HEK293T (cell line): ENCODE results near the gene PRKRIP1.

Experiments
- CTCF ChIA-PET: fragments of 350-600 bp; formaldehyde crosslinking; extraction: SDS; loops from one replicate; lab custom pipeline; 2021; ENCODE audit warnings: antibody characterized with exemption, inconsistent platforms; lab: Yijun Ruan, JAX
- POLR2A ChIA-PET: fragments of 350-600 bp; formaldehyde crosslinking; extraction: SDS; loops from one replicate; lab custom pipeline; 2020; ENCODE audit warnings: antibody characterized with exemption, inconsistent platforms; lab: Yijun Ruan, JAX
- DNase-seq: peaks from one replicate; pipeline ENCODE4 v3.0.0; 2012; ENCODE audit warnings: mixed read lengths; ENCODE audit errors: extremely low spot score
- ARNT ChIP-seq: fragments of 450-650 bp; IDR thresholded peaks from 2 replicates; pipeline ENCODE4 v1.6.1; 2017; ENCODE audit warnings: mild to moderate bottlenecking
- BHLHE40 ChIP-seq: fragments of 450-650 bp; IDR thresholded peaks from 2 replicates; pipeline ENCODE4 v1.6.1; 2016; ENCODE audit warnings: mild to moderate bottlenecking, moderate library complexity, borderline replicate concordance
- CTBP1 ChIP-seq: fragments of 450-650 bp; IDR thresholded peaks from 2 replicates; pipeline ENCODE4 v1.6.1; 2016; ENCODE audit warnings: borderline replicate concordance
- ELF4 ChIP-seq: fragments of 450-650 bp; IDR thresholded peaks from 2 replicates; pipeline ENCODE4 v1.6.1; 2017; ENCODE audit warnings: antibody characterized with exemption
- FOXA1 ChIP-seq: fragments of 450-650 bp; IDR thresholded peaks from 2 replicates; pipeline ENCODE4 v1.6.1; 2016; ENCODE audit warnings: mild to moderate bottlenecking
- FOXK2 ChIP-seq: fragments of 450-650 bp; IDR thresholded peaks from 2 replicates; pipeline ENCODE4 v1.6.1; 2016; ENCODE audit warnings: mild to moderate bottlenecking
- FOXM1 ChIP-seq: fragments of 450-650 bp; IDR thresholded peaks from 2 replicates; pipeline ENCODE4 v1.6.1; 2017; ENCODE audit warnings: mild to moderate bottlenecking, borderline replicate concordance
- HDGF ChIP-seq: fragments of 450-650 bp; IDR thresholded peaks from 2 replicates; pipeline ENCODE4 v1.6.1; 2017; ENCODE audit warnings: antibody characterized with exemption, borderline replicate concordance
- L3MBTL2 ChIP-seq: fragments of 450-650 bp; conservative IDR thresholded peaks from 2 replicates; pipeline ENCODE4 v1.6.1; 2016; ENCODE audit warnings: mild to moderate bottlenecking
- LEF1 ChIP-seq: fragments of 450-650 bp; IDR thresholded peaks from 2 replicates; pipeline ENCODE4 v1.6.1; 2017; ENCODE audit warnings: mild to moderate bottlenecking, borderline replicate concordance
- NFRKB ChIP-seq: fragments of 450-650 bp; IDR thresholded peaks from 2 replicates; pipeline ENCODE4 v1.6.1; 2016; ENCODE audit warnings: mild to moderate bottlenecking, moderate library complexity
- SP1 ChIP-seq: fragments of 450-650 bp; IDR thresholded peaks from 2 replicates; pipeline ENCODE4 v1.6.1; 2017
- SUZ12 ChIP-seq: fragments of 450-650 bp; IDR thresholded peaks from 2 replicates; pipeline ENCODE4 v1.6.1; 2016; ENCODE audit warnings: mild to moderate bottlenecking
- TARDBP ChIP-seq: fragments of 450-650 bp; IDR thresholded peaks from 2 replicates; pipeline ENCODE4 v1.6.1; 2016
- ZNF384 ChIP-seq: fragments of 450-650 bp; IDR thresholded peaks from 2 replicates; pipeline ENCODE4 v1.6.1; 2016
- TF ChIP-seq, protein P1 (sequence below): fragments of 450-650 bp; IDR thresholded peaks from 2 replicates; pipeline ENCODE4 v1.6.1; 2016

The PRKRIP1 gene

DNA sequence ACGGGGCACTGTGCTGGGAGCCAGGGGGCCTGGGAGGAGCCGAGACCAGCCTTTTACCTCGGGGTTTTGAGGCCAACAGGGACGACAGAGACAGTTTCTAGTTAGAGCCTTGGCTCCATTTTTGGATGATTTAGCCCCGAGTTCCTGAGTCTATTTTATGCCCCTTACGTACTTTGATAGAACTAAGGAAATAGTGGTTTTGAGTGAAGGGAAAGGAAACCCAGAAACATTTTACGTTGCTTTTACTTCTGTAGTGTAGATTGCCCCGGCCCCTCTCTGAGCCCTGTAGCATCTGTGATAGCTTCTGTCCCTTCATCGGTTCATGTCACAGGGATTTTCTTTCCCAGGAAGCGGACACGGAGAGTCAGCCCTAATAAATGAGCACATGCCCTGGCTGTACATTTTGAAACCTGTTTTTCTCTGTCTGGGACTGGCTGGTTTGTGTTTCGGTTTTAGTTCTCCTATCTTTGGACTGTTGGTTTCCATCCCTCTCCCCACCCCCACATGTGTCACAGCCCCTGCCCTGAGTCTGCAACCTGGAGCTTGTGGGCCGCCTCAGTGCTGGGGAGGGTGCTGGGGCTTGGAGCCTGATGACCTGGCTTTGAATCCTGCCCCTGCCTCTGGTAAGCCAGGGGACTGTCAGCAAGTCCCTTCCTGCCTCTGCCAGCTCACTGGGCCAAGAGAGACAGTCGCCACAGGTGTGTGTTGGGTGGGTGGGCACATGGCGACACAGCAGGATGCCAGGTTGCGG is 30.3 kb downstream of the PRKRIP1 start:
- no peak for DNase-seq
- TF ChIP-seq ARNT (no peak), NFRKB (no peak), ELF4 (no peak), CTBP1 (no peak), BHLHE40 (no peak), TARDBP (no peak), FOXK2 (no peak), FOXM1 (no peak), L3MBTL2 (no peak)
- TF ChIP-seq, protein P1, sequence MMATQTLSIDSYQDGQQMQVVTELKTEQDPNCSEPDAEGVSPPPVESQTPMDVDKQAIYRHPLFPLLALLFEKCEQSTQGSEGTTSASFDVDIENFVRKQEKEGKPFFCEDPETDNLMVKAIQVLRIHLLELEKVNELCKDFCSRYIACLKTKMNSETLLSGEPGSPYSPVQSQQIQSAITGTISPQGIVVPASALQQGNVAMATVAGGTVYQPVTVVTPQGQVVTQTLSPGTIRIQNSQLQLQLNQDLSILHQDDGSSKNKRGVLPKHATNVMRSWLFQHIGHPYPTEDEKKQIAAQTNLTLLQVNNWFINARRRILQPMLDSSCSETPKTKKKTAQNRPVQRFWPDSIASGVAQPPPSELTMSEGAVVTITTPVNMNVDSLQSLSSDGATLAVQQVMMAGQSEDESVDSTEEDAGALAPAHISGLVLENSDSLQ, result no peak
- ChIA-PET CTCF (no interaction called here), POLR2A (no interaction called here)

DNA sequence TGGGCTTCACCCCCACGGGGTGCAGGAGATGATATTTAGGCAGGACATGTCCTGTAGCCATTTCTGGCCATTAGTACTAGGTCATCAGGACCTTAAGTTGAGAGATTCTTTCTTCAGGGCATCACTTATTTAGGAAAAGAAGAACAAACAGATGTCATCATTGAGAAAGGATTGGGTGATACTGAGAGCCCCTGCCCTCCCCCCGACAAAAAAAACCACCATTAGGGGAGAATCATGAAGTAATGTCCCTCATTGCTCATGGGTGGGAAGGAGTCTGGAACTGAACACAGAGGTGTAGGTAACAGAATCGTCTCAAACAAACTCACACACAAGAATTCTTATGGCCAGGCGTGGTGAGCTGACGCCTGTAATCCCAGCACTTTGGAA is 30.8 kb downstream of the PRKRIP1 start:
- TF ChIP-seq, protein P1, result no peak
- TF ChIP-seq SP1 (no peak), FOXK2 (no peak), NFRKB (no peak), SUZ12 (no peak), ZNF384 (no peak), ELF4 (no peak), TARDBP (no peak), ARNT (no peak), HDGF (no peak), CTBP1 (no peak), FOXM1 (no peak), LEF1 (no peak), FOXA1 (no peak), BHLHE40 (no peak), L3MBTL2 (no peak)
- CTCF ChIA-PET, result no interaction called here
- no peak for DNase-seq
- POLR2A ChIA-PET, result no interaction called here

DNA sequence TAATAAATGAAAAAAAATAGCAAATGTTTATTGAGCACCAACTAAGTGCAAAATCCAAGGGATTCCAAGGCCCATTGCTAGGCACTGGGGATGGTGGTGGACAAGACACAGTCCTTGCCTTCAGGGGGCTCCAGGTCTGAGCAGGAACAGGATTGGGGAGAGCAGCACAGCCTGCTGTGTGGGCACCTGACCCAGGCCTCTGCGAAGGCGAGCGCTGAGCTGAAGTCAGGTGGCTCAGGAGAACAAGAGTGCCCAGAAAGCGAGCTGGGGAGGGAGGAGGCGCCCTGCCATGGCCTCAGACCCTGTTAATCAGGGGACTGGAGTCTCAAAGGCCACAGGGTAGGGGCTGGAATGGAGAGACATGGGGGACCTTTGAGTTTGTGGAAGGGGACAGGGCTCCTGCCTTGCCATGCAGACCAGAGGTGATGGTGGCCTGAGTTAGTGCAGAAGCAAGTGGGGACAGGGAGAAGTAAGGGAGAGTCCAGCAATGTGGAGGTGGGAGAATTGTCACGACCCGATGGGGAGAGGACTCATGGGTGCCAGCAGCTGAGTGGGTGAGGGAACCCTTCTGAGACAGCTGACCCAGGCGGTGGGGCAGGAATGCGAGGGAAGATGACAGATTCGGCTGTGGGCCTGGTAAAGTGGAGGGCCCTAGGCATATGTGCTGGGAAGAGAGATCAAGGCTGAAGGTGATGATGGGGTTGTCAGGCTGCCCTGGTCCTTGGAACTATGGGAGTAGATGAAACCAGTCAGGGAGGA is 33.2 kb downstream of the PRKRIP1 start:
- ChIA-PET POLR2A (no interaction called here), CTCF (no interaction called here)
- no peak for DNase-seq
- TF ChIP-seq L3MBTL2 (no peak), FOXK2 (no peak)

DNA sequence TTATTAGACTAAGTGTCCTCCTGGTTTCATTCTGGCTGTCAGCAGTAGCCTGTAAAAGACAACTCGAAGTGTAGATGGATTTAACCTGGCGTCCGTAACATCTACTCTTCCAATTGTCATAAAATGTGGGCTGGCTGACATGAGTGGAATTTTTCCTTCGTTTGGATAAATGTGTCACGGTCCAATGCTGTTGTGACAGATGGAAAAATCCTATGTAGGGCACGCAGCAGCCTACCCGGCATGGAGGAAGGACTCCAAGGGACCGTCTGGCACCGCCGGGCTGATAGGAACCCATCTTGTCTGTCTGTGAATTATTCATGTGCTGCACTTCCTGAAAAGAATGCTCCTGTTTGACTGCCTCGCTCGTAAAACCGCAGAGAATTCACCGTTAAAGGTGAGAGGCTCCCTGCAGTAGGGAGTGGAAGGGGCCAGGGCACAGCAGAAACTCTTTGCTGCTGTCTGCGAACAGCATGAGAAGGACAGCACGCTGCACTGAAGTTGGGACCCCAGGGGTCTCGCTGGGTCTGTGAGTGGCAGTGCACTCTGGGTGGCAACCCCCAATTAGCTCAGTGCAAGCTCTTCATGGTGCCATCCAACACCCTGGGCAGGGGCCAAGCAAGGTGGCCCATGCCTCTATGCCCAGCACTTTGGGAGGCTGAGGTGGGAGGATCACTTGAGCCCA is 35.6 kb downstream of the PRKRIP1 start:
- DNase-seq, result no peak
- CTCF ChIA-PET, result interaction anchor here (1.0 kb wide), 1 partner anchor 24 kb away, joined by 3 read pairs; no protein-coding TSS in a partner anchor
- TF ChIP-seq LEF1 (no peak), L3MBTL2 (no peak), FOXM1 (no peak), ELF4 (no peak), HDGF (no peak), NFRKB (no peak), ARNT (no peak), SUZ12 (no peak), FOXK2 (no peak), SP1 (no peak), TARDBP (no peak), BHLHE40 (no peak), ZNF384 (no peak), FOXA1 (no peak), CTBP1 (no peak)
- TF ChIP-seq, protein P1, result no peak
- POLR2A ChIA-PET, result no interaction called here

DNA sequence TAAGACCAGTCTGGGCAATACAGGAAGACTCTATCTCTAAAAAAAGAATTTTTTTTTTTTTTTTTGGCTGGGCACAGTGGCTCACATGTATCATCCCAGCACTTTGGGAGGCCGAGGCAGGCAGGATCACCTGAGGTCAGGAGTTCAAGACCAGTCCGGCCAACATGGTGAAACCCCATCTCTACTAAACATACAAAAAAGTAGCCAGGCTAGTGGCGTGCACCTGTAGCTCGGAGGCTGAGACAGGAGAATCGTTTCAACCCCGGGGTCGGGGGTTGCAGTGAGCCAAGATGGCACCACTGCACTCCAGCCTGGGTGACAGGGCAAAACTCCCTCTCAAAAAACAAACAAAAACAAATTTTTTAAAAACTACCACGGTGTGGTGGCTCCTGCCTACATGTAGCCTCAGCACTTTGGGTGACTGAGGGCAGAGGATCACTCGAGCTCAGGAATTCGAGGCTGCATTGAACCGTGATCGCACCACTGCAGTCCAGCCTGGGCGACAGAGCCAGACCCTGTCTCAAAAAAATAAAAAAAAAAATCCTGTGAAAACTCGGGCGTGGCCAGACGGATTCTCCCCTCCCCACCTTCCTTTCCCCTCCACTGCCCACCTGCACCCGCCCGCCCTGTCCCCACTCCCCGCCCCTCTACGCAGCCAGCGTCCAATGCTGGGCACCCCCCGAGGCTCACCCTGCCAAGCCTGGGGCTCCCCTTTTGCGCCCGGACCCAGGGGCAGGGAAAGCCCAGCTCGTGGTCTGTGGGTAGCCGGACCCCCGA is 36.5 kb downstream of the PRKRIP1 start:
- CTCF ChIA-PET, result interaction anchor here (1.0 kb wide), 1 partner anchor 24 kb away, joined by 3 read pairs; no protein-coding TSS in a partner anchor
- POLR2A ChIA-PET, result no interaction called here
- DNase-seq, result no peak
- no peak for TF ChIP-seq HDGF
- TF ChIP-seq NFRKB, result no peak
- no peak for TF ChIP-seq FOXA1
